K562 (cell line): ENCODE measurements around the gene IL20RB. TPM values are rescaled to one million over a fixed set of nuclear protein-coding genes. Genes with fewer than 3 reads are reported as not detected.

ENCODE experiments used
- ILK ChIP-seq: fragments of 450-650 bp; IDR thresholded peaks from 2 replicates; pipeline ENCODE4 v1.6.1; 2016; ENCODE audit warnings: missing genetic modification characterization, low read depth, mild to moderate bottlenecking, missing compliant biosample characterization, moderate library complexity, borderline replicate concordance
- MTA3 ChIP-seq: fragments of 450-650 bp; formaldehyde crosslinking; IDR thresholded peaks from 2 replicates; pipeline ENCODE4 v1.6.1; 2017; ENCODE audit warnings: mild to moderate bottlenecking, borderline replicate concordance
- NFRKB ChIP-seq: fragments of 450-650 bp; IDR thresholded peaks from 2 replicates; pipeline ENCODE4 v1.6.1; 2016; ENCODE audit warnings: low read depth
- PHF21A ChIP-seq: fragments of 450-650 bp; IDR thresholded peaks from 2 replicates; pipeline ENCODE4 v1.6.1; 2017; ENCODE audit warnings: low read depth, borderline replicate concordance
- RBFOX2 ChIP-seq: fragments of 200-400 bp; formaldehyde crosslinking; IDR thresholded peaks from 2 replicates; pipeline ENCODE4 v1.6.1; 2017; ENCODE audit warnings: low read depth, mild to moderate bottlenecking, low read length, moderate library complexity
- TCF7 ChIP-seq: sonication (generic); IDR thresholded peaks from 2 replicates; pipeline ENCODE4 v1.6.1; 2016; ENCODE audit warnings: antibody characterized with exemption, borderline replicate concordance
- ZNF41 ChIP-seq: fragments of 250-450 bp; sonication (Bioruptor Pico); conservative IDR thresholded peaks from 2 replicates; pipeline ENCODE4 v1.4.0; 2020; ENCODE audit warnings: mild to moderate bottlenecking
- ZNF436 ChIP-seq: fragments of 250-450, 450-650 bp; sonication (Bioruptor Pico); formaldehyde crosslinking; IDR thresholded peaks from 2 replicates; pipeline ENCODE4 v1.7.0; 2020; ENCODE audit warnings: mild to moderate bottlenecking
- ZNF668 ChIP-seq: fragments of 250-450 bp; sonication (Bioruptor Pico); IDR thresholded peaks from 2 replicates; pipeline ENCODE4 v1.8.0; 2022; ENCODE audit warnings: mild to moderate bottlenecking, inconsistent platforms
- polyA plus RNA-seq, 8 experiments: library from polyadenylated mRNA; depleted of rRNA in 4 of 8; stranded (reverse) in 5 of 8; unstranded in 3 of 8; fragments of >200 nt; fragmentation: Nextera tagmentation in 2 of 8; fragmentation: Illumina TruSeq in 1 of 8; extraction: Ambion mirVana in 2 of 8; extraction: Trizol in 1 of 8; gene quantifications; 2 replicates each; pipeline versions ENCODE4 v1.2.1 to v1.2.3, GENCODE V29; 2011 to 2014; ENCODE audit warnings: inconsistent platforms in 1 of 8, missing spikeins in 1 of 8
- total RNA-seq, 7 experiments: library from RNA; depleted of rRNA in 6 of 7; stranded (reverse); fragments of >200 nt in 6 of 7; fragmentation: Illumina TruSeq in 2 of 7; extraction: Trizol in 2 of 7; gene quantifications; 2 replicates each; pipeline versions ENCODE4 v1.2.1 to v1.2.3, GENCODE V29; 2011 to 2021; ENCODE audit warnings: low replicate concordance in 1 of 7
- TF ChIP-seq, protein P1 (sequence below): sonication (generic); formaldehyde crosslinking; IDR thresholded peaks from 2 replicates; pipeline ENCODE4 v1.8.0; 2022; ENCODE audit warnings: mild to moderate bottlenecking, missing genetic modification reagents, borderline replicate concordance
- TF ChIP-seq, protein P2 (sequence below): sonication (generic); formaldehyde crosslinking; IDR thresholded peaks from 2 replicates; pipeline ENCODE4 v1.8.0; 2022; ENCODE audit warnings: mild to moderate bottlenecking, missing genetic modification reagents
- TF ChIP-seq, protein P3 (sequence below): fragments of 450-650 bp; IDR thresholded peaks from 2 replicates; pipeline ENCODE4 v1.6.1; 2016; ENCODE audit warnings: low read depth, mild to moderate bottlenecking, moderate library complexity
- TF ChIP-seq, protein P4 (sequence below): sonication (generic); formaldehyde crosslinking; IDR thresholded peaks from 2 replicates; pipeline ENCODE4 v1.8.0; 2022; ENCODE audit warnings: missing genetic modification reagents, mild to moderate bottlenecking, borderline replicate concordance
- TF ChIP-seq, protein P5 (sequence below): sonication (generic); formaldehyde crosslinking; IDR thresholded peaks from 2 replicates; pipeline ENCODE4 v1.8.0; 2022; ENCODE audit warnings: missing genetic modification reagents, mild to moderate bottlenecking, borderline replicate concordance
- TF ChIP-seq, protein P6 (sequence below): fragments of 250-450 bp; sonication (Bioruptor Pico); IDR thresholded peaks from 2 replicates; pipeline ENCODE4 v1.9.0; 2021; ENCODE audit warnings: mild to moderate bottlenecking
- TF ChIP-seq, protein P7 (sequence below): sonication (generic); formaldehyde crosslinking; IDR thresholded peaks from 2 replicates; pipeline ENCODE4 v1.8.0; 2023; ENCODE audit warnings: mild to moderate bottlenecking, missing genetic modification reagents

IL20RB gene
- total and polyA plus RNA-seq, 9 of the 15 experiments (the other 6 are each of a cell fraction or from before 2014, with no cell fraction given) = 0.77 to 9.9 (median 6.1) TPM

DNA sequence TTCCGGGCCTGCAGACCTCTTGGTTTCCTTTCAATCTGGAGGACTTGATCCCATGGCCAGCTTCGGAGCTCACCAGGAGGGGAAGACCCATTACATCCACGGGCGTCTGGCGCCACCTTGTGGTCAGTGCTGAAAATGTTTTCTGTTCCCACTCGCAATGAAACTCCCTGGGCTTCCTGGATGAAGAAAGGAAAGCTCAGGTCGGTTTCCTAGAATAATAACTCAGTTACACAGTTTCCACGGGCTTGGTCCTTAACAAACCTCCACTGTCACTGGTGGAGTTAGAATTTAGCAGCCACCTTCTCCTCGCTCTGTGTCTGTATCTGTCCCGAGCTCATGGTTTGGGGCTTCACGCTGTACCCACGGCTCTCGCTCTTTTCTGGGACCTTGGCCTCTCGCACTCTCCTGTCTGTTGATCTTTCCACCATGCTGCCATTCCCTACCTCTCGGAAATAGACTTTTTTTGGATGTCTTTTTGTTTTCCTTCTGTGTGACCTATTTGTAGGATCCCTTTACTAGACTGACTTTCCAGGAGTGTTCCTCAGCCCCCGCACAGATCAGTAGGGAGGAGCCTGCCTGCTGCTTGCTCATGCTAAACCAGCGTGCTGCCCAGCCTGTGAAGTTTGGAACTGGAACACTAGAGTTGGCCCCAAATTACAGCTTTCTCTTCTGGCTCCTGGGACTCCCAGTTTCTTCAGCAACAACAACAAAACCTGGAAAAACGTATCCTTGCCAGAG lies 56.3 kb downstream of the IL20RB start (continued):
- TF ChIP-seq ZNF668 (CRISPR knock-in tag) = no peak
- TF ChIP-seq, protein P1, sequence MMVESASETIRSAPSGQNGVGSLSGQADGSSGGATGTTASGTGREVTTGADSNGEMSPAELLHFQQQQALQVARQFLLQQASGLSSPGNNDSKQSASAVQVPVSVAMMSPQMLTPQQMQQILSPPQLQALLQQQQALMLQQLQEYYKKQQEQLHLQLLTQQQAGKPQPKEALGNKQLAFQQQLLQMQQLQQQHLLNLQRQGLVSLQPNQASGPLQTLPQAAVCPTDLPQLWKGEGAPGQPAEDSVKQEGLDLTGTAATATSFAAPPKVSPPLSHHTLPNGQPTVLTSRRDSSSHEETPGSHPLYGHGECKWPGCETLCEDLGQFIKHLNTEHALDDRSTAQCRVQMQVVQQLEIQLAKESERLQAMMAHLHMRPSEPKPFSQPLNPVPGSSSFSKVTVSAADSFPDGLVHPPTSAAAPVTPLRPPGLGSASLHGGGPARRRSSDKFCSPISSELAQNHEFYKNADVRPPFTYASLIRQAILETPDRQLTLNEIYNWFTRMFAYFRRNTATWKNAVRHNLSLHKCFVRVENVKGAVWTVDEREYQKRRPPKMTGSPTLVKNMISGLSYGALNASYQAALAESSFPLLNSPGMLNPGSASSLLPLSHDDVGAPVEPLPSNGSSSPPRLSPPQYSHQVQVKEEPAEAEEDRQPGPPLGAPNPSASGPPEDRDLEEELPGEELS (CRISPR knock-in tag) = no peak
- TF ChIP-seq, protein P2, sequence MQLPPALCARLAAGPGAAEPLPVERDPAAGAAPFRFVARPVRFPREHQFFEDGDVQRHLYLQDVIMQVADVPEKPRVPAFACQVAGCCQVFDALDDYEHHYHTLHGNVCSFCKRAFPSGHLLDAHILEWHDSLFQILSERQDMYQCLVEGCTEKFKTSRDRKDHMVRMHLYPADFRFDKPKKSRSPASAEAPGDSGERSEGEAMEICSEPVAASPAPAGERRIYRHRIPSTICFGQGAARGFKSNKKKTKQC = no peak
- TF ChIP-seq, protein P3, sequence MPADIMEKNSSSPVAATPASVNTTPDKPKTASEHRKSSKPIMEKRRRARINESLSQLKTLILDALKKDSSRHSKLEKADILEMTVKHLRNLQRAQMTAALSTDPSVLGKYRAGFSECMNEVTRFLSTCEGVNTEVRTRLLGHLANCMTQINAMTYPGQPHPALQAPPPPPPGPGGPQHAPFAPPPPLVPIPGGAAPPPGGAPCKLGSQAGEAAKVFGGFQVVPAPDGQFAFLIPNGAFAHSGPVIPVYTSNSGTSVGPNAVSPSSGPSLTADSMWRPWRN = no peak
- no peak for TF ChIP-seq TCF7
- TF ChIP-seq, protein P4, sequence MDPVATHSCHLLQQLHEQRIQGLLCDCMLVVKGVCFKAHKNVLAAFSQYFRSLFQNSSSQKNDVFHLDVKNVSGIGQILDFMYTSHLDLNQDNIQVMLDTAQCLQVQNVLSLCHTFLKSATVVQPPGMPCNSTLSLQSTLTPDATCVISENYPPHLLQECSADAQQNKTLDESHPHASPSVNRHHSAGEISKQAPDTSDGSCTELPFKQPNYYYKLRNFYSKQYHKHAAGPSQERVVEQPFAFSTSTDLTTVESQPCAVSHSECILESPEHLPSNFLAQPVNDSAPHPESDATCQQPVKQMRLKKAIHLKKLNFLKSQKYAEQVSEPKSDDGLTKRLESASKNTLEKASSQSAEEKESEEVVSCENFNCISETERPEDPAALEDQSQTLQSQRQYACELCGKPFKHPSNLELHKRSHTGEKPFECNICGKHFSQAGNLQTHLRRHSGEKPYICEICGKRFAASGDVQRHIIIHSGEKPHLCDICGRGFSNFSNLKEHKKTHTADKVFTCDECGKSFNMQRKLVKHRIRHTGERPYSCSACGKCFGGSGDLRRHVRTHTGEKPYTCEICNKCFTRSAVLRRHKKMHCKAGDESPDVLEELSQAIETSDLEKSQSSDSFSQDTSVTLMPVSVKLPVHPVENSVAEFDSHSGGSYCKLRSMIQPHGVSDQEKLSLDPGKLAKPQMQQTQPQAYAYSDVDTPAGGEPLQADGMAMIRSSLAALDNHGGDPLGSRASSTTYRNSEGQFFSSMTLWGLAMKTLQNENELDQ = no peak
- TF ChIP-seq, protein P5, sequence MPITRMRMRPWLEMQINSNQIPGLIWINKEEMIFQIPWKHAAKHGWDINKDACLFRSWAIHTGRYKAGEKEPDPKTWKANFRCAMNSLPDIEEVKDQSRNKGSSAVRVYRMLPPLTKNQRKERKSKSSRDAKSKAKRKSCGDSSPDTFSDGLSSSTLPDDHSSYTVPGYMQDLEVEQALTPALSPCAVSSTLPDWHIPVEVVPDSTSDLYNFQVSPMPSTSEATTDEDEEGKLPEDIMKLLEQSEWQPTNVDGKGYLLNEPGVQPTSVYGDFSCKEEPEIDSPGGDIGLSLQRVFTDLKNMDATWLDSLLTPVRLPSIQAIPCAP (CRISPR knock-in tag) = no peak
- TF ChIP-seq ILK (tag) = no peak
- TF ChIP-seq, protein P6, sequence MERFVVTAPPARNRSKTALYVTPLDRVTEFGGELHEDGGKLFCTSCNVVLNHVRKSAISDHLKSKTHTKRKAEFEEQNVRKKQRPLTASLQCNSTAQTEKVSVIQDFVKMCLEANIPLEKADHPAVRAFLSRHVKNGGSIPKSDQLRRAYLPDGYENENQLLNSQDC (CRISPR knock-in tag) = no peak
- no peak for TF ChIP-seq PHF21A
- no peak for TF ChIP-seq RBFOX2
- TF ChIP-seq ZNF41 = no peak
- 0 out of 2 replicates have a peak, but pooled peaks have one; percentile 14 for TF ChIP-seq MTA3
- TF ChIP-seq, protein P7, sequence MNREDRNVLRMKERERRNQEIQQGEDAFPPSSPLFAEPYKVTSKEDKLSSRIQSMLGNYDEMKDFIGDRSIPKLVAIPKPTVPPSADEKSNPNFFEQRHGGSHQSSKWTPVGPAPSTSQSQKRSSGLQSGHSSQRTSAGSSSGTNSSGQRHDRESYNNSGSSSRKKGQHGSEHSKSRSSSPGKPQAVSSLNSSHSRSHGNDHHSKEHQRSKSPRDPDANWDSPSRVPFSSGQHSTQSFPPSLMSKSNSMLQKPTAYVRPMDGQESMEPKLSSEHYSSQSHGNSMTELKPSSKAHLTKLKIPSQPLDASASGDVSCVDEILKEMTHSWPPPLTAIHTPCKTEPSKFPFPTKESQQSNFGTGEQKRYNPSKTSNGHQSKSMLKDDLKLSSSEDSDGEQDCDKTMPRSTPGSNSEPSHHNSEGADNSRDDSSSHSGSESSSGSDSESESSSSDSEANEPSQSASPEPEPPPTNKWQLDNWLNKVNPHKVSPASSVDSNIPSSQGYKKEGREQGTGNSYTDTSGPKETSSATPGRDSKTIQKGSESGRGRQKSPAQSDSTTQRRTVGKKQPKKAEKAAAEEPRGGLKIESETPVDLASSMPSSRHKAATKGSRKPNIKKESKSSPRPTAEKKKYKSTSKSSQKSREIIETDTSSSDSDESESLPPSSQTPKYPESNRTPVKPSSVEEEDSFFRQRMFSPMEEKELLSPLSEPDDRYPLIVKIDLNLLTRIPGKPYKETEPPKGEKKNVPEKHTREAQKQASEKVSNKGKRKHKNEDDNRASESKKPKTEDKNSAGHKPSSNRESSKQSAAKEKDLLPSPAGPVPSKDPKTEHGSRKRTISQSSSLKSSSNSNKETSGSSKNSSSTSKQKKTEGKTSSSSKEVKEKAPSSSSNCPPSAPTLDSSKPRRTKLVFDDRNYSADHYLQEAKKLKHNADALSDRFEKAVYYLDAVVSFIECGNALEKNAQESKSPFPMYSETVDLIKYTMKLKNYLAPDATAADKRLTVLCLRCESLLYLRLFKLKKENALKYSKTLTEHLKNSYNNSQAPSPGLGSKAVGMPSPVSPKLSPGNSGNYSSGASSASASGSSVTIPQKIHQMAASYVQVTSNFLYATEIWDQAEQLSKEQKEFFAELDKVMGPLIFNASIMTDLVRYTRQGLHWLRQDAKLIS (CRISPR knock-in tag) = no peak
- 0 out of 2 replicates have a peak, but pooled peaks have one; percentile 53 for TF ChIP-seq NFRKB
- TF ChIP-seq ZNF436 = no peak
